Upper lobe of left lung (tissue), 4 donors: ENCODE data around the gene KRT24.

ENCODE experiments used
- CTCF ChIP-seq, 6 experiments: fragments of 450-650 bp in 4 of 6; fragments of 200-600 bp in 2 of 6; sonication (generic) in 2 of 6; IDR thresholded peaks; one replicate each; pipeline ENCODE4 v1.5.1; 2016 to 2019; ENCODE audit warnings: antibody characterized with exemption in 6 of 6
- POLR2A ChIP-seq, 4 donors: fragments of 450-650 bp; IDR thresholded peaks; one replicate each; pipeline ENCODE4 v1.5.1; 2016 to 2017; ENCODE audit warnings: antibody characterized with exemption in 4 of 4, mild to moderate bottlenecking in 2 of 4

DNA sequence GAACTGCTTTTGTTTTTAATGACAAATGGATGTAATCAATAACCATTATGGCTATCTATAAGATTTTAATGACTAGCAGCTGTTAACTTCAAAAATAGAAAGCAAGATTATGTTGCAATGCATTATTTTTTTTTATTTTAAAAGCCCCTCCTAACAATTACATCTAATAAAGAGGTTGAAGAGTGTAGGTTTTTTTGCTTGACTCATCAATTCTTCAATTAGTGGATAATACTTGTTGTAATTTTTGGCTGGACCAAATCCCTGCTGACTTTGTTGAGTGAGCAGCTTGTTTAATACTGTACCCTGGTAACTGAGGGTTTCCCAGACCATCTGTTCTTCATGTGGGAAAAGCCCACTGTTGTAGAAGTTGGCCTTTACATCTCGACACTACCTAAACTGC is 27.4 kb upstream of the KRT24 start:
- TF ChIP-seq CTCF (IDR thresholded peaks at IDR 0.05), result no peak
- TF ChIP-seq POLR2A (IDR thresholded peaks at IDR 0.05), result no peak
